GM21737 (cell line): ENCODE results near the gene ZIC4.

Experiments
- ATAC-seq: cut with Tn5 transposase; IDR thresholded peaks from one replicate; pipeline ENCODE4 v1.9.1; 2021; ENCODE audit warnings: mild to moderate bottlenecking, moderate library complexity; ENCODE audit not compliant: unreplicated experiment

Gene ZIC4

DNA sequence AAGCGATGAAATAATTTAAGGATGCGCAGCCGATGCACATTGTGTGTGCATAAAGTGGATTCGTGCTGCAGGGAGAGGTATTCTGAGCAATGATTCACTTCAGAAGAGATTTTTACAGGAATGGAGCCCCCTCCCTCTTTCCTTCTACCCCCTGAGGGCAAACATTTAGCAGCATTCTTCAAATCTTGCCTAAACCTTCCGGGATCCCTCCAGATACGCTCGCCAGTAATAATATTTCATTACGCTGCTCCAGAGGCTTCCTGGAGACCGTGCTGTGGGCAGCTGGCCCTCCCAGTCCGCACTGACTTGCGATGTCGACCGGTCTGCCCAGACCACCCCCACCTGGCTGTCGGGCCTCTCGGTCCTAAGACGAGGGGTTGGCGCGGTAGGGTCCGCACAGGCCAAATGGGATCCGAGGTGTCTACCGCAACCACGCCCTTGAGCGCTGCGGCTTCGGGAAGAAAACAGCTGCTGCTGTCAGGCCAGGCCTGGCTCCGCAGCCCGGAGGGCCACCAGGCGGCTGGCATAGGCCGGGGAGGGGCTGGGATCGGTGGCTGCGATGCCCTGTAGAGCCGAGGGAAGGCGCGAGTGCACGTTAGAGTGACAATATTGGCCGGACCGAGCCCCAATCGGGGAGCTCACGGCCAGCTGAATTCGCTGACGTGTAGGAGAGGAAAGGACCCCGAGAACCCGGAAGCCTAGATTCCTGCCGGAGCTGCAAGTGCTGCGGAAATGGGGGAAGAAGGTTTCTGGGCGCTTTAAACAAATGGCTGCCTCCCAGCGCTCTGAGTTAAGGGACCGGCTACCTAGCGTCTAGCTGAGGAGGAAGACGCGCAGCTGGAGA is 14.3 kb downstream of the ZIC4 start:
- ATAC-seq = no peak

DNA sequence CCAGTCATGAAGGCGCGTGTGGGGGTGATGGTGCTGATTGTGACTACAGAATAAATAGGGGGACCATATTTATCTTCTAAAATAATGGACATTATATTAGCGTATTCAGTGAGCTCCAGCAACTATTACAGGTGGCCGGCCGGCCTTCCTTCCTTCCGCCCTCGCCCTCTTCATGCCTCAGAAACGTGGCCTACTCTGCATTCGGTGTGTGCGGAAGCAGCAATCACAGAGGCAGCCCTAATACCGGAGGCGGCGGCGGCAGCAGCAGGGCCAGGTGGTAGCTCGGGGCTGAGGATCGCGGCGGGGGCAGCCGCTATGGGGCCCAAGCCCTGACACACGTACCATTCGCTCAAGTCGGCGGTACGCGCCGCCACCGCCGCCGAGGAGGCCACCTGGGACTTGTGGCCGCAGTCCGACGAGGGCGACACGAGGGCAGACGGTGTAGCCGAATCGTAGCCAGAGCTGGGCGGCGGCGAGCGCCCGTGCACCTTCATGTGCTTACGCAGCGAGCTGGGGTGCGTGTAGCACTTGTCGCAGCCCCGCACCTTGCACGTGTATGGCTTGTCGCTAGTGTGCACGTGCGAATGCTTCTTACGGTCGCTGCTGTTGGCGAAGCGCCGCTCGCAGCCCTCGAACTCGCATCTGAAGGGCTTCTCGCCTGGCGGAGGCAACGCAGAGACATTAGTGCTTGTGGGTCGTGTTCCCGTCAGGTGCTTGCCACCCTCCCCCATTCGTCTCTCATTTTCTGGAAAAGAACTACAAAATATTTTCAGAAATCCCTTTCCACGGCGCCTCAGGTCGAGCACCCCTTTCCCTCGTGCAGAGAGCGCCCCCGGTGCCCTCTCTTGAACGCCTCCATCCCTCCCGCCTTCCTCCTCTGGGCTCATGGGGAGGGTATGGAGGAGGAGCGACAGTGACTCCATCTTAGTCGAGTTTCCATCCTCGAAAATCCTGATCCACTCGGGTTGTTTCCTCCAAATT is 15.5 kb downstream of the ZIC4 start:
- no peak for ATAC-seq

DNA sequence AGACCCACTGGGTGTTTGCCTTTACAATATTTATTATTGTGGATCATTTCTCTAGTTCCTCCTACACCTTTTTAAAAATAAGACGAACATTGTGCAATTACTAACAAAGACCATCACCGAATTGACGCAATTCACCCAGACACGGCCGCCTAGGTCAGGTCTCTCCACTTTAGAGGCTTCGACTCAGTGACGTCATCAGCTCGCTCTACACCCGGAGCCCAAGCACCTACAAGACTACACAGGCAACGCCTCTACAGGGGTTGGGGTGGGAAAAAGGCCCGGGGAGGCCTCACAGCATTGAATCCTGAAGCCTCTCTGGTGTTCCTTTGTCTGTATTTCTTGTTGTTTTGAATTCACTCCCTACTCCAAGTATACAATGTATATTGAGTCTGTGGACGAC is 16.6 kb downstream of the ZIC4 start:
- ATAC-seq = no peak

DNA sequence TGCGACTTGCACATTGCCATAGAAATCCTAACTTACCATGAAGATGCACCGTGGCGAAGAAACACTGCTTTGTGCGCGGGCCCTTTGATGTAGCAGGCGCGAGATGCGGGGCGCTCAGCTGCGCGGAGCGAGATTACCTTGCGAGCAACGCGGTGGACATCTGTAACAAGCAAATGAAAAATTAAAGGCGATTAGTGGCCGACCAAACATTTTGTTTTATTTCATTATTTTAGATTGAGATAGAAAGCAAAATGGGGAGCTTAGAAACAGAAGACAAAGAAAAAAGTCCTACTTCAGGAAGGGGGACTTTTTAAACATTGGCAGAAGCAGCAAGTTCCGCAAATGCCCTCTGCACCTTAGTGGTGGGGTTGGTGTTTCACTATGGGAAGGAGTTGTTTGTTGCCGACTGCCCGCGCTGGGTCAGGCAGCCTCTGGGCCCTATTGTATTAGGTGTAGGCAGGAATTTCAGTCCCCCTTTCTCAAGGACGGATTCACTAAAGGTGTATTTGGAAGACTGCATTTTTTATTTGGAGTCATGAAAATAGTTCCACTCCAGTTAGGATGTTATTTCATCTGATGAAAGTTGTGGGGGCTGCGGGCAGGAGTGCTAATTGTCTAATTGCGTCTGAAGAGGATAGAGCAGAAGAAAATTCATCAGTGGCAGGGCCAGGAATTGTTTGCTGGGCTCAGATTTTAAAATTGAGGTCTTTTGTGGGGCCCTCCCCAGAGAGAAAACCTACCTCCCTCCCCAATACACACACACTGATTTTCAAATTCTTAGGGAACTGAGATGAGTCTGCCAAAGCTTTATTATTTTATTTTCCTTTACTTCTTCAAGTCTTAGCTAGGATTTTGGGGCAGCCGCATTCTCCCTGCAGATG is 17.4 kb downstream of the ZIC4 start:
- no peak for ATAC-seq

DNA sequence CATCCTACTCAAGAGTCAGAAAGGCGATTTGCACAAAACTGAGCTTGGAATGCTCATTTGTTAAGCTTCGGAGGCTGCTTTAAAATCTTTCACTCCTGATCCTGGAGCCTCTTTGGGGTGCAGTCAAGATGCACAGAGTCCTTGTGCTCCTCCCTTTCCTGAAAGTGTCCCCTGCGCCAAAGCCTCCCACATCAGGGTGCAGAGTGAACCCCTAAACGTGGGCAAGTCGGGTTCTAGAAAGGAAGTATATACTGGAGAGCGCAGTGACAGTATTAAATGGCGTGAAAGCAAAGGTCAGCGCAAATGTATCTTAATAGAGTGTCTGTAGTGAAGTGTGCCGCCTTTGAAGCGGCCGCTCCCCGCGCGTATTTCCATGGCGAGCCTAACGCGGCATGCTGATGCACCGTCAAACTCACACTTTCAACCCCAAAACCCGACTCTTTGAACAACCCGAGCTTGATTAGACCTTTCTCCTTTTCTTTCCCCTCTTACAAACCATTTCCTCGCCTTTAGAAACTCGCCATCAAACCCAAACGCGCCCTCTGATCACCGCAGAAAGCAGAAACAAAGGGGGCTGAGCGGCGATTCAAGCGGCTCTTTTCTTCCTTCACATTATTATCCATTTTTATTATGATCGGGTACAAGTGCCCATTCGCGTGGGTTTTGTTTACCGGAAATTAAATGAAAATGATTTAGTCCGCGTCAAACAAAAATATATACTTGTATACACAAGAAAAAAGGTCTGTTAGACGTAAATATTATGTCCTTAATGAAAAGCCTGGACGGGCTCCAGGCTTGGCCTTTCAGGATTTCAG is 18.3 kb downstream of the ZIC4 start:
- no peak for ATAC-seq

DNA sequence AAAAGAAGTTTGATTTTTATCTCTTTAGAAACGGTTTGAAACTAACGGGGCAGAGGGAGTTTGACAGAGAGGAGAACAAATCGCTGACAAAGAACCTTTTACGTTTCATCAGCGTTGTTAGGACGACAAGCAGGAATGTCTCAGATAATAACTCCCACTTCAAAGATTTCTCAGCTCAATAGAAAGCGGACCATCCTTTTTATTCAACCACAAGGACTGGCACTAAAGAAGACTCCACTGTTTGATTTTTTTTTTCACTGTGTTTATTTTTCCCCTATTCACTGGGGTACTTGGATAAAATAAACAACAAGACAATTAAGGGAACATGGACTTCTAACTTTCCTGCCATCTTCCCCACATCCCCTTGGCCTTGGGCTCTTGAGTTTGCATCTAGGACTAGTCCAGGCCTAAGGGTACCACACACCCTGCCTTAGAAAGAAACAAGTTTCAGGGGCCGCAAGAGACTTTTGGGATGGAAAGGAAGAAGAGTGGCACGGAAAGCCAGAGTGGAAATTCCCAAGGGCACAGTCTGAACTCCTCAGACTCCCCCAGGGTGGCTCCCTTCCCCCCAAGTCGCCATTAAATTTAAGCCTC is 19.0 kb downstream of the ZIC4 start:
- no peak for ATAC-seq

DNA sequence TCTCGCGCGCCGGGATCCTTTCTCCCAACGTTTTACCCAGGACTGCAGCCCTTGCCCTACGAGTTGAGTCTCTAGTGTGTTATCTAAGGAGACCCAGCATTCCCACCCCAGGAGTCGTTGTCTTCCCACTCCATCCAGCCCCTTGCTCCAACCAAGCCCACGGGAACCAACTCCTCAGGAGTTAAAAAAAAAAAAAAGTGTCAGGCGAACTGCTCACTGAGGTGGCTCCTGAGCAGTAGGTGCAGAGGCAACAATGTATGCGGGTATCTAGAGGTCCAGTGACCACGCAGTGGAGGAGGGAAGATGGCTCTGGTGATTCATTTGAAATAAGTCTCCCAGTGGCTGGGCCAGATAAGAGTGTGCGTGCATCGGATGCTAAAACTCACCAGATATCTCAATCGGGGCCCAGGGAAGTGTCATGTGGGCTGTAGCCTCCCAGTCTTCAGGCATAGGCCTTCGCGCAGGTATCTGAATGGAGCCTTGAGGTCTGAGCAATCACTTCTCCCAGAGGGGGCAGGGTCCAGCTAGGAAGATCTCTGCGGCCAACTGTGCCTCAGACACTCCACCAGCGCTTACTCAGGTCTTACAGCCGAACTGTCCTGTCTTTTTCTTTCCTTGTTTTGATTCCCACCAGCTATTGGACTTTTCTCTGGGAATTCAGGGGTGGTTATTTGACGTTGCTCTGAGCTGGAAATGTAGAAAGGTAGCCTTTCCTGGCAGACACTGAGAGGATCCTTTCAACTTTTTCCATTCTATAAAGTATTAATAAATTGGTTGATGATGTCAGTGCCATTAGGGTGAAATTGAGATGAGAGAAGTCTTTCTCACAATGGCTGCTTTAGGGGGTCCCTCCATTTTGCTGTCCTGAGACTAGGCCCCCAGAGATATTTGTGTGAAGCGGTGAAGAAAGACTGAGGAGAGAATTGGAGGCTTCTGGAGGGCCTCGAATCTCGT is 21.0 kb downstream of the ZIC4 start:
- no peak for ATAC-seq

DNA sequence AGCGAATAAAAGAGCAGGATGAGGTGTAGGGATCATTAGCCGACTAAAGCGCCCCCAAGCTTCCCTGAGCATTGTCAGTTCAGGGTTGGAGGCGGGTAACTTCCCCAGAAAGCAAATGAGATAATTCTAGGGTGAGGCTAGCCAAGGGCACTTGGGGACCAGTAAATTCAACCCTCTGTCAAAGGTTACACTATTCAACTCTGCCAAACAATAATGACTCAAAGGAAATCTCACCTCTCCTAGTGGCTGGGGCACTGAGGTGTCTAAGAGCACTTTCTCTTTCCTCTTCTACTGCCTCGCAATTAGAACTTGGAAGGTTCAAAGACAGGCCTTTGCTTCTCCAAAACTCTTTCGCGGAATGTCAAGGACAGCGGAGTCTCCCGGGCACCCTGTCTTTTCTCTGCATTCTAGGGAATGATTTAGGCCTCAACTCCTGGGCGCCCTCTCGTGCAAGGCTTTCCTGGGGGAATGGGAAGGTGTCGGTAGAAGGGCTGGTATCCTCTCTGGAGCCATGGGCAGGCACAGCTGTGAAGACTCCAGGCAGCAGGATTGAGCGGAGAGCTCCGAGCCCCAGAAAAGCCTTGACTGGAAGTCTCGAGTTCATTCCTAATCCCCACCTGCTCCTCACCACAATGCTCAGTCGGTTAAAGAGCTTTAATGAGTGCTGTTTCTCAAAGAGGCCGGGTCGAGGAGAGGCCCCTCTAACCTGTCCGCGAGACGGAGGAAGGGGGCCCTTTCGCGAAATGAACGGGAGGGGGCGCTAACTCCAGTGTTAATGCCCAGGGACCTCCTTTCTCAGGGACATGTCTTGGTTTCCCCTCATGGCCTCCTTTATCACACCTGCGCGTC is 21.9 kb downstream of the ZIC4 start:
- no peak for ATAC-seq

DNA sequence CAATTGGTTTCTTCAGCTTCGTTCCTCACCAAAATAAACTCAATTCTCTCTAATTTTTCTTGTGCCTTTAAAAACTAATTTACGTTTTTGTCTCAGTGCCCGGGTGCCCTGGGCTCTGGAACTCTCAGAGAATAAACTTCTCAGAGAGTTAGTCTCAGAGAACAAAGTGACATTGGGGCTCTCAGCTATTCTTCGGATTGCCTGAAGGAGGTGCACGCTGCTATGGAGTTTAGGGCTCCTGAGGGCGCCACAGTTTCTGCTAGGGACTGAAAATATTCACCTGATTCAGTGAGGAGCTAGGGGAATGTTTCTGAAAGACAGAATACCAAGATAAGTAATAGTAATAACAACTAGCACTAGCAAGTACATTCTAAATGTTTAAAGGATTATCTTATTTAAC is 22.7 kb downstream of the ZIC4 start:
- no peak for ATAC-seq

DNA sequence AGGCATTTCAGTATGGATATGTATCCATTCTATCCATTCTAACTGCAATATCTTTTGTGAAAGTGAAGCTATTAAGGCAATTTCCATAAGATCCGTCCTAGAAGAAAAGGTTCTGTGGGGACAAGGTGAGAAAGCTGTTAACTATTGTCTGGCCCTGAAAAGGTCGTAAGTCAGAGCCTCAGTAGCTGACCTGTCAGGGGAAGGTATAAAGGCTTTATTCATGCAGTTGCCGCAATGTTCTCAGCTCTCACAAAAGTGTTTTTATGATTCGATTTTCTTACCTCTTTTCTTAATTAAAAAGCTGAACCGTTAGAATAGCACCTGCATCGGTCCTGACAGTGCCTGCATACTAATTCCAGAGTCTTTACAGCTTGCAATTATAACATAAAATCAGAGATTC is 24.7 kb downstream of the ZIC4 start:
- ATAC-seq = no peak

DNA sequence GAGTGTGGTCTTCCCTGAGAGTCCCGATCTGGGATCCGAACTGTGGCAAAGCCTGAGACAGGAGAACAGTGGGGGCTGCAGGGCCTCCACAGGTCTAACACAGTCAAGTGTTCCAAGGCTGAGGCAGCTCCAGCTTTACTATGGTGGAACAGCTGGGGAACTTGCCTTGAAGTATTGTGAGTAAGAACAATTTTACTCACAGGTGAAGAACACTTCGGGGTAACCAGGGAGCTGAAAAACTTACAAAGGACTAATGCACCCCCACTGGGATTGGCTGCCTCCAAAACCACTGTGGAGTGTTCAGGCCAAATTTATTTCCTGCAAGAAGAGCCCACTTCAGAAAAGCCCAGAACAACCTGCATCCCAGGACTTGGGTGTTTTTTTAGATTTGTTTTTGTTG is 25.4 kb downstream of the ZIC4 start:
- ATAC-seq = no peak

DNA sequence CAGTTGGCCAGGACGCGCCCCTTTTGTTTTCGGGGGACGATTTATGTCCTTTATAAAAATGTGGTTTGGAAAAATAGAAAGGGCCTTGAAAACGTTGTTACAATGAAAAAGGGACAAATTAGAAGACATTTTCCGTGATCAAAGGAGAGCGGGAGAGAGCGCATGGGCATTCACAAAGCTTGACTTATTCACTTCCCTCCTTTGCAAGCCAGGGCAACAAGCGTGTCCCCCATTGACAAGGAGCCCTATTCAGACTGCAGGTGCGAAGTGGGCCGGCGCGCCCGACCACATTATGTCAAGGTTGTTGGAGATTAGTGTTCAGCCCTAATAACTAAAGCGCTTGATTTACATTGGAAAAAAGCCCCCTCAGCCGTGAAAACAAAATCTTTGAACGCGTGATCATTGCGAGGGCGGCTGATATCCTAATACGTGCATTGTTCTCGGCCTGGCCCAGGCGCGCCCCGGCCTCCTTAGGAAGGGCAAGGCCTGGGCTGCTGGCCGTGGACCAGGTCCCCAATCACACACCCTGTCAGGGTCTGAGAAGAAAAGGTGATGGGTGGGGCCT is 25.9 kb downstream of the ZIC4 start:
- ATAC-seq = no peak

DNA sequence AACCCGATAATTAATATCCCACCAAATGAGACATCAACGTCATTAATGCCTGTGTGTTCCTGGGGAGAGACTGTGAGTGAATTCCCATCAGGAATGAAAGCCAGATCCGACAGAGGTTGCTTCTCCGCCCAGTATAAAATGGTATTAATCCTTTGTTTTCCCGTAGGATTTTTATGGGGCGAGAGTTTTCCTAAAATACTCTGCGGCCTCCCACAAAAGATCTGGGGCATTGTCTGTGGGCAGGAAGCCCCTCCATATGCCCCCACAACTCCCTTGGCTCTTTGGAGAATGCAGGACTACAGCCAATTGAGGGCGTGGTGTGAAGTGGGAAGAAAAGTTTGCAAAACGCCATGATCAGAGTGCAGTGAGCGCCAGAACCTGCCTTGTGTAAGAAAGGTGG is 26.7 kb downstream of the ZIC4 start:
- no peak for ATAC-seq

DNA sequence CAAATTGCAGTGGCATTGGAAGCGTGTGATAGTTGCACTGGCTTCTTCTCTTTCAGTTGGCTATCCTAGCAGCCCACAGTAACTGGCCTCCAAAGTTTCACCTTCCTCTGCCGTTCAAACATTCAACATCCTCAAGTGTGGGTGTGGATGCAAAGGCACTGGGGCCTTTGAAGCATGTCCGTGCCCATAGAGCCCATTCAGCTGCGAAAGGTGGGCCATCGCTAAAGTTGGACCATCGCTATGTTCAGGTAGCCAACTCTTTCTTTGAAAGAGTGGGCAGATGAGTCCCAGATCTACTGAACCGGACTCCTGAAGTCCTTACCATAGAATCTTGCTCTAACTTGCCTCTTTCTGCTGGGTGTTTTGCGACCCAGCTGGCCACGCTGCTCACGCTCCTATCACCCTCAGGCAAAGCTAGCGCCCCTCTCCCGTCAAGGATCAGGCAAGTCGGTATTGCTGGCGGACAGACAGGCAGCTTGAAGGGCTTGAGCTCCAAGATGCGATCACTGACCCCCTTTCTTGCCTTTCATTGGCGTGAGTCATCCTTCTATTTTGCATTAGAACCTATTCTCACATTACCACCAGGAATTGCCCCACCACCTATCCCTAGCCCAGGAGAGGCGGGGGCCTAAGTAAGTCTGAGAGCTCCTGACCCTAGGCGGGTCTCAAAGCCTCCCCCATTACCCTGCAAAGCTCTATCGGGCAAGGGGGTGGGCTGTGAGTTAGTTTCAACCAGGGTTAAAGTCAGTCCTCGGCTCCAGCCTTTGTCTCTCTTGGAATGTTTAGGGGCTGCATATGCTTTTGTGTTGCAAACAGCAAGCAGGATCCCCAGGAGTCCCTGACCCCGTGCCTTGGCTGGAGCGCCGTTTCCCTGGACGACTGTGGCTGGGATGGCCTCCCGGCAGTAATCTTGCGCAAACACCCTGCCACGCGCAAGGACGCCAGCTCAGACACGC is 28.7 kb downstream of the ZIC4 start:
- ATAC-seq = no peak

DNA sequence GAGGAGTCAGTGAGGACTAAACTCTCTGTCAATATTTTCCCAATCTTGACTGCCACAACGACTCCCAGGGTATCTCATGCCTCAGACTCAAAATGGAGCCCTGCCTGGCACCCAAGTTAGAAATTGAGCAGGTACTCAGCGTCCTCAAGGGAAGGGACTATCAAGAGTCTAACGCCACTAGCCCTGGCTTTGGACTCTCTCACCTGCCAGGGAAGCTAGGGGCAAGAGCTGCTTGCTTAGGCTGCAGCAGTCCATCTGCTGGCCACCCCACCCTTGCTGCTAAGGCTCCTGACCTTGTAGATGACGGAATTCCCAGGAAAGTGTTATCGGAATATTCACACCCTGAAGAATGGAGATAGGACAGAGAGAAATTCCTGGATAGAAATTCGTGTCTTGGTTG is 33.0 kb downstream of the ZIC4 start:
- no peak for ATAC-seq

DNA sequence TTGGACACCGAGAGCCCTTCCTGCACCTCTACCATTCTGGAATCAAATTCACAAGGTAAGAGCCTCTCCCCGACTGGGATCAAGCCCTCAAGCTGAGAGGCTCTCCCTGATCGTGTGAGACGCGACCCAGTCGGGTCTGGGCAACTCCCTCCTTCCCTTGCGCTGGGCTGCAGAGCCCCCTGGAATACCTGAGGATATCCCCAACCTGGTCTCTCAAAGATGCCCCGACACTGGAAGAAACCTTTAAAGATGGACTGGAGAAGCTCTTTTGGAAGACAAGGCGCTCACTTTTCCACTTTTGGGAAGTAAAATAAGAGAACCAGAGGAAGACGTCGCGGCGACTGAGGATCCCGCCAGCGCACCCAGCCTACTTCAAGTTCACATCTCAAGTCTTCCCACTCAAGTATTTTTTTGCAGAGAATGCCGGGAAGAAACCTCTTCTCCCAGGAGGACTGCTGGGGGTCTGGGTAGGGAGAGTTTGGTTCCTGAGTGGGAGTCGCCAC is 33.8 kb downstream of the ZIC4 start:
- no peak for ATAC-seq
